Transverse colon (tissue), 4 donors: Measurements from ENCODE around the gene GSC2.

Experiments used
- CTCF ChIP-seq, 5 experiments: fragments of 200-600 bp in 3 of 5; fragments of 450-650 bp in 2 of 5; sonication (generic) in 3 of 5; IDR thresholded peaks; 1 replicate in 2 of 5; 2 replicates in 3 of 5; pipeline ENCODE4 v1.5.1; 2016 to 2017; ENCODE audit warnings: antibody characterized with exemption in 5 of 5, inconsistent platforms in 3 of 5, mild to moderate bottlenecking in 2 of 5, moderate library complexity in 1 of 5
- POLR2A ChIP-seq: fragments of 450-650 bp; IDR thresholded peaks from one replicate; pipeline ENCODE4 v1.6.1; 2016; ENCODE audit warnings: antibody characterized with exemption, mild to moderate bottlenecking, moderate library complexity
- POLR2AphosphoS5 ChIP-seq, 3 donors: sonication (generic); formaldehyde crosslinking; IDR thresholded peaks; one replicate each; pipeline ENCODE4 v1.6.1; 2016; ENCODE audit warnings: antibody characterized with exemption in 3 of 3

- no peak for TF ChIP-seq CTCF (IDR thresholded peaks at IDR 0.05)
- no peak for TF ChIP-seq POLR2A
- TF ChIP-seq POLR2AphosphoS5 (IDR thresholded peaks at IDR 0.05) = no peak
Observed at GRCh38 chr22:19143967-19144400, 6.1 kb downstream of the GSC2 start.
